DMS53 treated with DMSO at 0.1 percent for 48 hours (cell line): ENCODE data around the gene SHISA4.
"Not testable (repeated sequence)": the region's sequence is repeated elsewhere in the genome, so short reads cannot be mapped to it uniquely, and the experiment has no call there.

ENCODE experiments used
- DNase-seq: peaks from one replicate; lab custom pipeline; 2025; ENCODE audit not compliant: unreplicated experiment; lab: John Stamatoyannopoulos, UW

SHISA4 gene

DNA sequence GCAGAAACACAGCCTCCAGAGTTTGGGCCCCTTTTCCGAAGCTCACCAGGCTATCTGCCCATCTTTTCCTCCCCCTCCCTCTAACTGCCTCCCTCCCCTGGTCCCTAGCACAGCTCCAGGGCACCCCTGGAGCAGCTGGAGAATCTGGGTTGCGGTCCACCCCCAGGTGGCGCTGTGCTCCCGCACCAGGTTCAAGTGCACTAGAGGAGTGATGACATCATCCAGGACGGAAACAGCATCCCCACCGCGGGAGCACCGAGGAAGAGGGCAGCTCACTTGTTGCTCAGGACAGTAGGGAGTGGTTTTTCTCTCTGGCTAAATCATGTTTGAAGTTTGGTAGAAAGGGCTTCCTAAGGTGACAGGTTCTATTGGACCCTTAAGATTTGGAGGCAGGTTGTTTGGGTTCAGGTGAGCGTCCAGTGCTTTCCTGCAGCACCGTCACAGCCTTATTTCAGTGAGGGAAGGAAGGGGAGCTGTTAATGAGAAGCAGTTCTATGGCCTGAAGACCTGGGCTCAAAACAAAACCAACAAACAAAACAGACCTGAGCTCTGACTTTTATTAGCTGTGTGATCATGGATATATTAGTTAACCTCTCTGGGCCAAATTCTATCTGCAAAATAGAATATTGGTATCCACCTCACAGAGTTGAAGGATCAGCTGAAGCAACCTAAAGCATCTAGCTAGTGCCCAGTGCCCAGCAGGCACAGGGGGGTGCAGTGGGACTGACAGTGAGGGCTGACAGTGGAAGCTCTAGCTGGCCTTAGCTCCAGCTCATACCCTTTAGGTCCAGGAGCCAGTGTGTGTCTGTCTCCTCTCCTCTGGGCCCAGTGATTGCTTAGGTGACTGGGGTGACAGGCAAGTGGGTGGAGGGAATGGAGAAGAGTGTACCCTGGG, 7.5 kb downstream of the SHISA4 start:
- DNase-seq, result peak; percentile 86

DNA sequence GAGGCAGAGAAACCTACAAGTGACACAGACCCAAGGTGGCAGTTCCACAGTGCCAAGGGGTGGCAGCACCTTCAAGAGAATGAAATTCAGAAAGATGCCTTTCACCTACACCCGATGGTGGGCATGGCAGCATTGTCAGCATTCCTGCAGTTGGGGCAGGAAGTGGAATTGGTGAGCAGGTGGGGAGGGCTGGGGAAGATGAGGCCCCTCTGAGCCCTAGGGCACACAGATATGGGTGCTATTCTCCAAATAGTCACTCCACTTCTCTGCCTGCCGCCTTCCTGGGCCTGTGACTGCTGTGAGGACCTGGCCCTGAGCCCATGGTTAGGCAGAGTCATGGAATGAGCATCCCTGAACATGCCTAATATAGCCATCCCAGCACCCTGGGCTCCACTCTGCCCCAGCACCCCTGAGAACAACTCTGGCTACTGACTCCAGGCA, 8.3 kb downstream of the SHISA4 start:
- no peak for DNase-seq

DNA sequence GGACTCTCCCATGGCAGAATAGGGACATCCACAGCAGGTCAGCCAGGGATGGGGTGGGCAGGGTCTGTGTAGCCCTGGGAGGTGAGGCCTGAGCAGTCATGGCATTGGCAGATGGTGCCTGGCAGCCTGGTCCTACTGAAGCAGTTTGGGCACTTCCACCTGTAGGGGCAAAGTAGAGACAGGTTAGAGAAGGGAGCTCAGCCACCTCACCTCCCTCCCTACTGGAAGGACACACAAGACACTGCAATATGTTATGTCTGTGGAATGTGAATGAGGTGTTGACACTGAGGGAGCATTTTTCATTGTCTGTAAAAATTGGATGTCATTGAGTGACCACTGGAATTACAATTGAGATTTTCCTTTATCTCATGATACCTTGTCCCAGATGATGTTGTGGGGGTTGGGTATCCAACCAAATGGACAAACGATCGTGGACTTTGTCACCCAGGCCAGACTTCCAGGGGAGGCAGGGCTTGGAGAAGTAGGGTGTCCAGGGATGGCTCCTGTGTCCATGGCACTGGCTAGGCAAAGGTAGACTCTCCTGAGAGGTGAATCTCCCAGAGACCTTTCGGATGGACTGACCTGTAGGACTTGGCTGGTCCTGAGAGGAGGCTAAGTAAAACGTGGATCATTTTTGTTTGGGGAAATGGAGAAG, 9.7 kb downstream of the SHISA4 start:
- DNase-seq, result no peak

DNA sequence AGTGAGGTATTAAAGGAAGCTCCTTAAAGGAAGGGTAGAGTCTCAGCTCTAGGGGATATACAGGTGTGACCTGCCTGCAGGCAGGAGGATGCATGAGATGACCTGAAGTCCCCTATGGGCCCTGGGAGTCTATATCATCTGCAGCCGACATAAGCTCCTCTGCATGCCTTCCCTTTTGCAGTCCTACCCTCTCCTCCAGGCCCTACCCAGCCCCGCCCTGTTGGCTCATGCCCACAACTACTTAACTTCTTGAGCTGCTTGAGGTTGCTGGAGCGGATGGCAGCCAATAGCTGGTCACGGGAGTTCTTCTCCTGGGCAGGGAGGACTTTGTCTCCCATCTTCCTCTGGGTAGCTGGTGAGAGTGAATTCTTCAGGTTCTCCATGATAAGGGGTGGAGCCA, 10.3 kb downstream of the SHISA4 start:
- no peak for DNase-seq

DNA sequence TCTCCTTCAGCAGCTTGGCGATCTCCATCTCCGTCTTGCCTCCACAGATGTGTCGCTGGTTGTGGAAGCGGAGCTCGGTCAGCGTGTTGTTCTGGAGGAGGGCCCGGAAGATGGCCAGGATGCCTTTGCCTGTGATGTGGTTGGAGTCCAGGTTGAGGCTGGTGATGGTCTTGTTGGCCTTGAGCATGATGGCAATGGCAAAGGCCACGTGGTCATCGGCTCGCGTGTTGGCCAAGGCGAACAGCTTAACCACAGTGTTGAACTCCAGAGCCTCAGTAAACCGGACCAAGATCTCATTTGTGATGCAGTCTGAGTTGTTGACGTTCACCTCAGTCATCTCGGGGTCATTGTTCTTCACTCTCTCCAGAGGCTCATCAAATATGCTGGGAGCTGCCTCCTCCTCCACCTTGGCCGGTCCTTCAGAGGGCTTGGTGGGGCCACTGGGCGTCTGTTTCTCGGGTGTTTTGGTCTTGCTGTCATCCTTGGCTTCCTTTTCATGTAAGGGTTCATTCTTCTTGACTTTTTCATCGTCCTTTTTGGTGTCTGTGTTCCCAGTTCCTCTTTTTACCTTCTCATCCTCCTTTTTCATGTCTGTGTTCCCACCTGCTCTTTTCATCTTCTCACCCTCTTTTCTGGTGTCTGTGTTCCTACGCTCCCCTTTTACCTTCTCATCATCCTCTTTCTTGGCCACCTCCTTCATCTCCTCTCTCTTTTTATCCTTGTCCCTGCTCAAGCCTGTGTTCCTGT, 11.2 kb downstream of the SHISA4 start:
- no peak for DNase-seq

DNA sequence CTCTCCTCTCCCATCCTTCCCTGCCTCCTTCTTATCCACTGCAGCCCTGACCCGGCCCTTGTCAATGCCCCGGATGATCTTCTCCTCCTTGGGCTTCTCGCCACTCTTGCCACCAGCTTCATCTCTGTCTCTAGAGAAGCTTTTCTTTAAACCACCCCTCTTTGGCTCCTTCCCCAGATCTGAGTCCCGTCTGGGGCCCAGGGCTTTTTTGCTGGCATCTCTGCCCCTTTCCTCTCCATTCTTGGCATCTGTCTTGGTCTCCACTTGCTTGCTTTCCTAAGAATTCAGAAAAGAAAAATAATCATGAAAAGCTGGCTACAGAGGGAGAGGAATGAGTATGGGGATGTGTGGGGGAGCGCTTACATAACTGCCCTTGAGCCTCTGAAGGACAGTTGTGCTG, 11.8 kb downstream of the SHISA4 start:
- DNase-seq, result no peak

DNA sequence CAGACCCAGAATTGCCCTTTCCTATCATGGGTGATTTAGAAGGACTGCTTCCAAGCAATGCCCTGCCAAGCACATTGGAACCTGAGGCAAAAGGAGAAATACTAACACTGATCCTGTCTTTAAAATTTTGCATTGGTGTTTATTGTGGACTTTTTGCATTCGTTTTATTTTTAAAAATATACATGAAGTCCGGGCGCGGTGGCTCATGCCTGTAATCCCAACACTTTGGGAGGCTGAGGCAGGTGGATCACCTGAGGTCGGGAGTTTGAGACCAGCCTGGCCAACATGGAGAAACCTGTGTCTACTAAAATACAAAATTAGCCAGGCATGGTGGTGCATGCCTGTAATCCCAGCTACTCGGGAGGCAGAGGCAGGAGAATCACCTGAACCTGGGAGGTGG, 12.3 kb downstream of the SHISA4 start:
- DNase-seq, result not testable (repeated sequence)

DNA sequence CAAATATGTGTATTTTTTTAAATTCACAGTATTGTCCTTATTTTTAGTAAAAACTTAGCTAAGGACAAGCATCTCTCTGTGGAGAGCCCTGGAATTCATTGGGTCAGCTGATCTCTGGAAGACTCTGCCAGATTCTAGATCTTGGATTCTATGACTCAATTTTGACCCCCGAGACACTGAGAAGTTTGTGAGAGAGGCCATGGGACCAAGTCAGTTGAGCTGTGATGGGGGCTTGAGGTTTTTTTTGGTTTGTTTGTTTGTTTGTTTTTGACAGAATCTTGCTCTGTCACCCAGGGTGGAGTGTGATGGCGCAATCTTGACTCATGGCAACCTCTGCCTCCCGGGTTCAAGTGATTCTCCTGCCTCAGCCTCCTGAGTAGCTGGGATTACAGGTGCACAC, 13.5 kb downstream of the SHISA4 start:
- no peak for DNase-seq

DNA sequence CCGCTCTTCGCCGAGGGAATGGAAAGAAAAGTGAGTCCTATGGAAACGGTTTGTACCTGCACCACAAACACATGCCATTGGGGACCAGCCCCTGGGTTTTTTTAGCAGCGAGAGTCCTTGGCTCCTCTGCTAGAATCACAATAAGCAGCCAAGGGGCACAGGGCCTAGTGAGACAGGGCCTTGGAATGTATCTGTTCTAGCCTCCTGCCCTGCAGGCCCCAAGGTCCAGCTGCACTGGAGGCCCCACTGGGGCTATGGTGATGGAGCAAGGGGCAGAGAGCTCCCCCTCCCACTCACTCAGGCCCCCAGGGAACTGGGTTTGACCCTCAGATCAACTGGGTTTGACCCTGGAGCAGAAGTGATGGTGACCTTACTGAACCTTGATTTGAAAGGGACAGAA, 14.4 kb downstream of the SHISA4 start:
- no peak for DNase-seq

DNA sequence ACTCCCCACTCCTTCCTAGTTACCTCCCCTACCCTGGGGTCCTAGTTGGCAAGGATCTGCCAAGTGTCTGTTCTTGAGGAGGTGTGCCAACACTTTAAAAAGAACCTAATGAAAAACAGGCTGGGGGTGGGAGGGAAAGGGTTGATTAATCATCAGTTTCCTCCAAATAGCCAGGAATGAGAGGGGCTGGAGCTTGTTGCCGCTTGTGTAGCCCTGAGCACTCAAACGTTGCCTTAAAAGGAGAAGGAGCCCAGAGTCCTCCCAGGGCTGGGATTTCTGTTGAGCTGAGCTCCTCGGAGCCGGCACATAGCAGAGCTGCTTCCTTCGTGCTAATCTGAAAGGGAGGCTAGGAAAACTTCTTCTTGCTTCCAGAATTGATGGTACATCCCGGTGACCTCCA, 15.9 kb downstream of the SHISA4 start:
- DNase-seq, result no peak

DNA sequence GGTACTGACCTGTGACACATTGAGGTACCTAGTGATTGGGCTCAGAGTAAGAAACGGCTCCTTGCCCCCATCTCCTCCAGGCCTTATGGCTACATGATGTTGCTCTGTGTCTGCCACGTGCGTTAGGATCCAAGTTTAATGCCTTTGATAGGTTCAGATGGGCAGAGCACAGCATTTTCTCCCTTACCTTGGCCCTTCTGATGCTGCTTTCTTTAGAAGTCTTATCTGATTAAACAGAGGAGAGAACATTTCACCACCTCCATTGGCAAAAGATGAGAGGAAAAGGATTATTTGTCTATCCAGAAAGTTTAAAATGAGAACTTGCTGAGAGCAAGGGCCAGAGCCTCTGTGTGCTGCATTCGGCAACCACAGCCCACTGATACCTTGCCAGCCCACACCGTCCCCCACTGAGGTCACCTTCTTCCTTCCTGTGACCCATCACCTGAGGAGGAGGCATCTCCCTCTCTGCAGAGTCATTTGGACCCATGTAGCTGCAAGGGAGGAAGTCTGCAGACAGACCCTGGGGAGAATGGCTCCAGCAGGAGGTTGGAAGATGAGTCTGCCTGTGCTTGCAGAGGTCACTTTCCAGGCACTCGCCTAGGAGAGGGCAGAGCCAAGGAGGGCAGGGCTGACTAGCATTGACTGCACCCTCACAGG, 16.7 kb downstream of the SHISA4 start:
- DNase-seq, result no peak

DNA sequence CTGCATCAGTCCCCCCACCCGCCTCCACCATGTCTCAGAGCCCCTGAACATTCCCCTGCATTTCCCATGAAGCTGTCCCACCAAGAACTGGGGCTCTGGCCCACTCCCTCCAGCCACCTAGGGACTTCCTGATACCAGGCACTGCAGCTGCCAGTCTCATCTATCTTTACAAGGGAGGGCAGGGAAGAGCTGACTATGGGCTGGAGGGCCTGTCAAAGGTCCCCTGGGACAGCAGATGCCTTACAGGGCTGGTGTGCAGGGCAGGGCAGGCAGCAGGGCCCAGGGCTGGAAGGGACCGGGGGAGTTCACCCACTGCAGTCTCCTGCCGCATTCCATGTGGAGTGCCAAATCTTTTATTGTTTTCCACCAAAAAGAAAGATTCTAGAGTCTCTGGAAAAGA, 17.6 kb downstream of the SHISA4 start:
- no peak for DNase-seq

DNA sequence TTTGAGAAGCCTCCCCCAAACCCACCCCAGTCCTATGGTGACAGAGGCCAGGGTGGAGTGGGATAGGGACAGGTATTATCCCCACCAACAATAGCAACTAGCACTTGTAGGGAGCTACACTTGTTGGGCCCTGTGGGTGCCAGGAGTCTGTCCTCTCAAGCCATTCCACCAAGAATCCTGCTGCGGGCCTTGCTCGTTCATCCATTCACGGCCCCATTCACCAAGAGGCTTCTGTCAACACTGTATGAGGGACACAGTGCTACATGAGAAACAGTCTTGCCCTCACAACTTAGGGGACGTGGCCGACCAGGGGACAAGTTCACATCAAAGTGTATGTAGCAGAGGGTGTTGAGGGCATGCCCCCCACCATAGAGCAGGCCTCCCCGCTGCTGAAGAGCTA, 18.9 kb downstream of the SHISA4 start:
- DNase-seq, result no peak

DNA sequence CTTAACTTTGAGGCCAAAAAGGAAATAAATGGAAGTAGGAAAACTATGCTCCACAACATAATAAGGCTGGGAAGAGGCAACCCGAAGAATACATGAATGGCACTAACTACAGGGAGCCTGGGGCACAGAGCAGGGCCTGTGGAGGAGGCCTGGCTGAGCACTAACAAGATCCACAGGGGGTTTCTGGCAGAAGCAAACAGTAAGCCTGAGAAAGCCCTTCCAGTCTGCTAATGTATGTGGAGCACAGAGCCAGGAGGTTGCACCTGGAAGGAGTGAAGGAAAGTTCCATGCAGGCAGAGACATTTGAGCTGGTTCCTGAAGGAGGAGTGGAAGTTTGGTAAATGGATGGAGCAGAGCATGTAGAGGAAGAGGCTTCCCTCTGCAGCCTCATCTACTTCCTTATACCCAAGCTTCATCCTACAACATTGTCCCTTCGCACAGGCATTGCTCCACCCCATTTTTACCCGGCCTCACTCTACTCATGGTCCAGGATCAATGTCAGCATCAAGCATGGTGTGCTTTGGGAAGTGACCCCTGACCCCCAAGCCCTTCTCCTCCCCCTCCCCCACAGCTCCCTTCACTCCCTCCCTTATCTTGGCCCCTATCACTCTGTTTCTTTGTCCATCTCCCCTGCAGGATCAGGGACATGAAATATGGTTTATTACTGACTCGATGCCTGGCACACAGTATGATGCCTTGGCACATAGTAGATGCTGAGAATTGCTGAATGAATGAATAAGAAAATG, 23.3 kb downstream of the SHISA4 start:
- no peak for DNase-seq

DNA sequence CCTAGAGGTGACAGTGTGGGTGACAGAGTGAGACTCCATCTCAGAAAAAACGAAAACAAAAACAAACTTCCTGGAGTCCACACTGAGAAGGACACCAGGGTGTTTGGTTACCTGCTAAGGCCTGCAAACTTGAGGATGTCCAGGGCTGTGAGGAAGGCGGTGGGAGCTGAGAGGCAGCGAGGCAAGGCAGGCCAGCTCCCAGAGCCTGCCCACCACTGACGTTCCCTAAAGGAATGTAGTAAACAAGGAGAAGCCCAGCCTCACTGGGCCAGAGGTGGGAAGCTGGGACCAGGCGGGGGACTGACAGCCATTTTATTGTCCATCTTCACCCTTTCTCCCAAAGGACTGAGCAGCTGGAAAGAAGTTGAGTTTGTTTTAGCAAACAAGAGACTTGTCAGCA, 24.1 kb downstream of the SHISA4 start:
- no peak for DNase-seq

DNA sequence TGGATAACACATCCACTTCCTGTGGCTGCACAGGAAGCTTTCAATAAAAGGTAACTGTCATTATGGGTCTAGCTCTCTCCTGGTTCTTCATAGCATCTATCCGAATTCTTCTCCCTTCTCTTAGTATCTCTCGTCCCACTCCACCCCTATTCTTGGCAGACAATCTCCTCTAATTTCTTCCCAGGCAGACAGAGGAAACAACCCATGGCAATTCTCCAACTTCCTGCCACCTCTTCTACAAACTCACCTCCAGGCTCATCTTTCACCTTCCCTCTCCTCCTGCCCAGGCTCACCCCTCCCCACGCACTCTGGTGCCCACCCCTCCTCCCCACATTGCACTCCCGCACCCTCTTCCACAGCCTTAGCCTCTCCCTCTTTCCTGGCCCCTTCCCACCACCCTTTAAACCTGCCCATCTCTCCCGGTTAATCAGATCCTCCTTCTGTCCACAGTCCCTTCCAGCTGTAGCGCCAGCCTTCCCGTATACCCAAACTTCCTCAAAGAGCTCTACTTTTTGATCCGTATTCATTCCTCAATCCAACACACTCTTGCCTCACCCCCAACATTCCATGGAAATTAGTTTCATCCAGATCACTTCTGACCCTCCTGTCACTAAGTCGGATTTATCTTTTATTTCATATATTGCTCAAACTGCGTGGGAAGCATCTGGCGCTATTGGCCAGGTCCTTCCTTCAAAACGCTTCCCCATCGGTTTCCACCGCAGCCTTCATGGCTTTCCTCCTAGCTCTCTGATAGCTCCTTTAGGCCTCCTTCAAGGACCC, 25.9 kb downstream of the SHISA4 start:
- DNase-seq, result no peak

DNA sequence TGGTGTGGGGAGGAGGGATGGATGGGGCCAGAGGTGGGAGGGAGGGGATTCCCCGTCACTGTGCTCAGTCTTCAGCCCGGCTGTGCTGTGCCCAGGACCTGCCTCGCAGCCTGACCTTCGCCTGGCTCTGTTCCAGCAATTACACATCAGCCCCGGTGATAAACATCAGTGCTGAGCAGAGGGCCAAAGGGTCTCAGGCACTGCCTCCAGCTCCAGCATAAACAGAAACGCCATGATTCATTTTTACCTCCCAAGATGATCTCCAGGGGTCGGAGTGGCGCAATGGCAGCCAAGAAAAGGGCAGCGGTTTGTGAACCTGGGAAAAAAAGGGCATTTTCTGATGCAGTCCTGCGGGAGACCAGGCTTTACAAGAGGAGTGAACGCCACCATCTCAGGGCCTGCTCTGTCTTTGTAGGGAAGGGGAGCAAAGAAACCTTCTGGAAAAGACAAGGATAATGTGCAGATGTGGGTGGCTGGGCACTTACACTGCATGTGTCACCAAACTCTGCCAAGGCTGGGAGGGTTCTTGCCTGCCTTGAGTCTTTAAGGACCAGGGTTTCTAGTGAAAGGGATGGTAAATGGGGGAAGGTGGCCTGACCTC, 28.1 kb downstream of the SHISA4 start:
- no peak for DNase-seq

DNA sequence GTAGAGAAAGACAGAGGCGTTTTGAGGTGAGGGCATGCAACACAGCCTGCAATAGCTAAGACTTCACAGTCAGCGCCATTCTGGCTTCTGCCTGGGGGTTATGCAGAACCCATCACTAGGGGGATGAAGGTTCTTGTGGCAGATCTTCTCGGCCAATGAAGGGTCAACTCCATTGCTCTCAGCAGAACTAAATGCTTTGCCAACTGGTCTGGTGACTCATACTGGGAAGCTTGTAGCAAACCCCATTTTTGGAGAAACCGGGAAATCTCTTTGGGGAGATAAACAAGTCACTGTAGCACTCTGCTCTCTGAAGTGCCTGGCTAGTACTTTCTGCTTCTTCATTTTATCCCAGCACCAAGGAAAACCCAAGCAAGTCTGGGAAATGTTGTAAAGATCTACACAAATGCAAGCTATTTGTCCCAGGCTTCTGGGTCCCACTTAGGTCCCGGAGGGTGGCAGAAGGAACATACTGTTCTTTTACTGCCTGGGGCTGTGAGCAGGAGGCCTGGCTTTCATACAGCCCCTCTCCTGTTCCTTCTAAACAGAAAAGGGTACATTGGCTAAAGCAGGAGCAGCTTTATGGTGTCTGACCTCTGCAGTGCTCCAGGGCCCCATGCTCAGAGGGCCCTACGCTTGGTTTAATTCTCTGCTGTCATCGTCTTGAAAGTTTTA, 28.8 kb downstream of the SHISA4 start:
- DNase-seq, result no peak

DNA sequence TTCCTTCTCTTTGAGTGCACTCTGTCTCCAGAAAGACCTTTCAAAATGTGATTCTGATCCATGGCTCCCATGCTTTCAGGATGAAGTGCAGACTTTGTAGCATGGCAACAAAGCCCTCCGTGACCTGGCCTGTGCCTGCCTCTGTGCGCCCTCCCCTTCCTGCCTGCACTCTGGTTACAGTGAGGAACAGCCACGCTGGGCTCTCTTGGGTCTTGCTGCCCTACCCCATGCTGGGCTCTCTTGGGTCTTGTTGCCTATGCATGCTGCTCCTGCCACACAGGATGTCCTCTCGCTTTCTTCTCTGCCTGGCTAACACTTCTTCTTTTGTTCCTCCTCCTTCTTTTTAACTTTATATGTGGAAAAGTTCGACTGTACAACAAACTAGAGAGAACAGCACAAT, 29.6 kb downstream of the SHISA4 start:
- DNase-seq, result no peak
